Peyer's patch (tissue), 4 donors: Measurements from ENCODE around the gene ADAMTS16.

Experiments
- CTCF ChIP-seq, 6 experiments: fragments of 450-650 bp in 4 of 6; fragments of 200-600 bp in 2 of 6; sonication (generic) in 1 of 6; IDR thresholded peaks; one replicate each; pipeline ENCODE4 v1.5.1; 2017 to 2019; ENCODE audit warnings: antibody characterized with exemption in 6 of 6, mild to moderate bottlenecking in 3 of 6, moderate library complexity in 1 of 6
- POLR2A ChIP-seq, 2 donors: fragments of 450-650 bp; IDR thresholded peaks; one replicate each; pipeline ENCODE4 v1.5.1; 2017; ENCODE audit warnings: antibody characterized with exemption in 2 of 2, mild to moderate bottlenecking in 2 of 2, moderate library complexity in 2 of 2

GRCh38 chr5:5303242-5303641, 163.1 kb downstream of the ADAMTS16 start:
- TF ChIP-seq CTCF (IDR thresholded peaks at IDR 0.05) (no peak), POLR2A (IDR thresholded peaks at IDR 0.05) (no peak)
